ENCODE data around the gene TMEM95.
"Not testable (repeated sequence)": the region's sequence is repeated elsewhere in the genome, so short reads cannot be mapped to it uniquely, and the experiment has no call there.

TMEM95 gene

DNA sequence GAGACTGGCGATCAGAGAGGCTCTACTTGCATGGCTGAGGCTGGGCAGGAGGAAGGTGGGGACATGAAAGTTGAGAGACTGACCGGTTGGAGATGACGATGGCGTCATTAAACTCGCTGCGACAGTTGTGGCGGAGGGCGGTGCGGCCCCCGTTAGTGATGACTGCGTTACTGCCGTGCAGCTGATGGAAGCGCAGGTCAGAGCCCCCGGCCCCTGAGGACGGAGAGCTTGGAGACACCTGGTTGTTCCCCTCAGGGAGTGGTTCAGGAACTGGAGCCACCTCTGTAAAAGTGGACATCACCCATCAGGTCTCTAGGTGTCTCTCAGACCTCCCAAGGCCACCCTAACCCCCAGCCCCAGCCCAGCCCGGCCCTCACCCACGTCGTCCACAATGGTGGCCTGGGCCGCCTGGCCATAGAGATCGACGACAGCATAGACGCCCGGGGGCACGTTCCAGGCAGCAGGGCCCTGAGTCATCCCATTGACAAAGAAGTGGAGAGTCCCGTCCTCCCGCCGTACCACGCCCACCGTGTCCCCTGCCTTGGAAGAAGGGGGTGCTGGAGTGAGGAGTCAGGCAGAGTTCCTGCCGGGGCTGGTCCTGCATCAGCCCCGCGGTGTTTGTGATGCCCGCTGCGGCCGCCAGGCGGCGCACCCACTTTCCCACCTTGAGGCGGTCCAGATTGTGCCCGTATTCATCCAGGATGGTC is 31.1 kb upstream of the TMEM95 start:
- DNase-seq, result peak; percentile 13

DNA sequence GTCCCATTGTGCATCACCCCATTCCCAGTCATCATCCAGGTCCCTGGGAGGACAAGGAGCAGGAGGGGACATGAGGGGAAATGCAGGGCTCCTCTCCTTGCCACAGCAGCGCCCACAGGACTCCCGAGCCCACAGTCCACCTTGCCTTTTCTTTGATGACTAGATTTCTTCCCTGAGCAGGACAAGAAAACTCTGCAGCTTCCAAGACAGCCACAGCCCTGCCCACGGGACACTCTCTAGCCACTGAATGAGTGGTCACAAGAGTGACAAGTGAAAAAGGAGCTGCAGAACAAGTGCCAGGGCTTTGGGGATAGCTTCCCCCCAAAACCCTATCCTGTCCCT is 30.5 kb upstream of the TMEM95 start:
- no peak for DNase-seq

DNA sequence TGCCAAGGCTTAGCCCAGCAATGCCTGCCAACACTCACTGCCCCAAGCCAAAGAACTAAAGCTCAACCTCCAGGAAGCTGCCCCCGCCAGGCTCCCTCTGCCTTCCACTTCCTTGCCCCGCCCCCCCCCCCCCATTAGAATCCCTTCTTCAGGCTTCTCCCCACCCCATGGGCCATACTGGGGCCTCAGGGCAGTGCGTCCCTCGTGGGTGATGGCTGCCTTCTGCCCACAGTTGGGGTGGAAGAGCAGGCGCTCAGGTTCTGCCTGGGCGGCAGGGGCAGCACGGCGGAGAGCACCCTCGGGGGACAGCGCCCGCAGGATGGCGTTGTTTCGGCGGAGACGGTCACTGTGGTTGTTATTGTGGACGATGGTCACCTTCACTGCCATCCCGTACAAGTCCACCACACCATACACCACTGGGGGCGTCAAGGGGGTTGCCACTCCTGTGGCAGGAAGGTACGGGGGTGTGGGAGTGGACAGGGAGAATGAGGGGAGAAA is 29.9 kb upstream of the TMEM95 start:
- DNase-seq, result no peak

DNA sequence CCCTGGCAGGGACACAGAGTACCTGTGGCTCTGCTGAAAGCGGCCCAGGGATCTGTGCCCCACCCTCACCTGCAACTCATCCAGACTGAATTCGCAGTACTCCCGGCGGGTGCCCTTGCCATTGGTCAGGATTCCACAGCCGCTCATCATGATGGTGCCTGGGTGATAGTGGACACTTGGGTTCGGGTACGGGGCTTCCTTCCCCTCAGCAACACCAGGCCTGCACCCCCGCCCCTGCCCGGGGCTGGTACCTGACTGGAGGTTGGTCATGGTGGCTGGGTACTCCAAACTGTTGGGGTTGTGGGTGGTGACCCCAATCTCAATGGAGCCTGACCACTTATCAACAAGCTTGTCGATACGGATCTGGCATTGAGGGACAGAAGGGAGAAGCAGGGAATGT is 28.8 kb upstream of the TMEM95 start:
- DNase-seq, result no peak

DNA sequence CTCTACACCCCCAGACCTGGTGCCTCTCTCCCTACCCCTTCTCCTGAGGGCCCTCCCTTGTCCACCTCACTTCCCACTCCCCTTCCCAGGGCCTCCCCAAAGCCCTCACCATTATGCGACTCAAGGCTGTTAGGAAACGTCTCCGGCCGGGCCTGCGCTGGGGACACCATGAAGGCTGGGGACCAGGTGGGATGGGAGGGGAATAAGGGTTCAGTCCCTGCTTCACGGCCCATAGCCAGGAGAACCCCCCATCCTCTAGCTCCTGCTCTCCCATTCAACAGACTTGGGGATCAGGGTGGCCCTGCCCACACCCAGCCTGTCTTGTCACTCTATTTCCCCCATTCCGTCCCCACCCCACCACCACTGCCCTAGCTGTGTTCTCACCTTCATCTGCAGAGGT is 27.9 kb upstream of the TMEM95 start:
- no peak for DNase-seq

DNA sequence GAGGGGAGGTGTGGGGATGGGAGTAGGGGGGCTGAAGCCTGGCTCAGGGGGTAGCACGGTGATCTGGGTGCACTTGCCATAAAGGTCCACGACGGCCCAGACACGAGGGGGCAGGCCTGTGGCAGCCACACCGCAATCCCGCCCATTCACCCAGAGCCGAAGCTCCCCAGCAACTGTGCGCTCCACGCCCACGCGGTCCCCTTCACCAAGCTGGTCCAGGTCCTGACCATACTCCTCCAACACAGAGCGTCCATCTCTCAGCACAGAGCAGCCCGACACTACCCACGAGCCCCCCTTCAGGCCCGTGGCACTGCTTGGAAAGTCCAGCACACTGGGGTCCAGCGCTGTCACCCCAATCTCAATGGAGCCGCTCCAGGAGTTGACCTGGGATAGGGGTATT is 27.5 kb upstream of the TMEM95 start:
- DNase-seq, result no peak

DNA sequence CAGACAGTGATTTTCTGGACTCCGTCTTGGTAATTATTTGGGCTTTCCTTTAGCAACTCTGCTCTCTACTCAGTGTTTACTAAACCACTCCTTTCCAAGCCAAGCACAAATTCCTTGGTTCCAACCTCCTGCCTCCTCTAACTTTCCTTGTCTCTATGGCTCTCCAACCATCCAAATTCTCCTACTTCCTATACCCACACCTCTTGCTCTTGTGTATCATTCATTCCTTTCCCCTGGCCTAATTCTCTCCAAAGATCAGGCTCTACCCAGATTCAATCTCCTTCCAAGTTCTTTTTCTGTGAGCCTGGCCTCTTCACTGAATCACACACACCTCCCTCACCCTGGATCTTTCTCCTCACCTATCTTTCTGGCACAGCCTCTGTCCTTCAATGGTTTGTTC is 26.9 kb upstream of the TMEM95 start:
- no peak for DNase-seq

DNA sequence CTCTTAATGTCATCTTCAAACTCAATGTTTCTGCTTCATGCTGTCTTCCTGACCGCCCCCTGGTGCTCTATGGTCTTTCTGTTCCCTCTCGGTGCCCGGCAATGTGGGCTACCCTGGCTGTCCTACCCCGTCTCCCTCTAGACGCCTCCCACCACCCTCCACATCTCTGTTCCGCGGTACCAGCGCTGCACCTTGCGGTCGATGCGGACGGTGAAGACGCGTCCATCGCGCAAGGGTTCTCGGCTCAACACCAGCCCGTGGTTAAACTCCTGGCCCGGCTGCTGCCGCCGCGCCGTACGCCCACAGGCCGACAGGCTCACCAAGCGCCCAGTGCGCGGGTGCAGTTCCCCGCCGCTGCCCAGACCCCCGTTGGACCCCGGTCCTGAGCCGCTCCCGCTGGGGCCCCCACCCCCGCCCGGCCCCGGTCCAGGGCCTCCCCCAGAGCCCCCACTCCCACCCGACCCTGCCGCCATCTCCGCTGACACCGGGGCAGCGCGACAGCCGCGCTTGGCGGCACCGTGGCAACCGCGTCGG is 26.0 kb upstream of the TMEM95 start, which contains the start of gene NEURL4:
Gene NEURL4 (minus strand): TSS at position 496 of the 534 bp plus-strand sequence. CDS start 23 bp downstream, at position 473.
- no peak for DNase-seq

DNA sequence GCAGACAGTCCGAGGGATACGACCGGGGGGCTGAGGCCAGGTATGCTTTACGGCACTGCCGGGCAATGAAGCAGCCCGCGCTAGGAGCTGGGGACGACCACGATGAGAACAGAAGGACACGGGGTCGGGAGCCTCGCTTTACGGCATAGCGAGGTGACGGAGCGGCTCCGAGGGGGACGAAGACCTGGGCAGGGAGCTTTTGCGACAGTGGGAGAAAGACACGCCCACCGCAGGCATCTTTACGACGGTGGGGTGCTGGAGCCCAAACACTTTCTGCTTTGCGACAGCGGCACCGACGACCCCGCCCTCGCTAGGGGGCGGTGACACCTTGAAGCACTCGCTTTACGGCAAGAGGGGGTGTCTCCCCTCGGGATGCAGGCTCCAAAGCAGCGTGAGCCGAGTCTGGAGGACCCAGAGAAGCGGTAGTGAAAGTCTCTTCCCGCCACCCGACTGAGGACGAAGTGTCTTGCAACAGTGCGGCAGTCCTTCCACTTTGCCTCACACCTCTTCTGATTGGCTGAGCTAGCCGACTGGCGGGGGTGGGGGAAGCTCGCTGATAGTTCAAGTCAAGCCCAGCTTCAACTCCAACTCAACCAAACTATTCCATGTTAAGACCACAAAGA is 25.5 kb upstream of the TMEM95 start:
- DNase-seq, result peak; percentile 99

DNA sequence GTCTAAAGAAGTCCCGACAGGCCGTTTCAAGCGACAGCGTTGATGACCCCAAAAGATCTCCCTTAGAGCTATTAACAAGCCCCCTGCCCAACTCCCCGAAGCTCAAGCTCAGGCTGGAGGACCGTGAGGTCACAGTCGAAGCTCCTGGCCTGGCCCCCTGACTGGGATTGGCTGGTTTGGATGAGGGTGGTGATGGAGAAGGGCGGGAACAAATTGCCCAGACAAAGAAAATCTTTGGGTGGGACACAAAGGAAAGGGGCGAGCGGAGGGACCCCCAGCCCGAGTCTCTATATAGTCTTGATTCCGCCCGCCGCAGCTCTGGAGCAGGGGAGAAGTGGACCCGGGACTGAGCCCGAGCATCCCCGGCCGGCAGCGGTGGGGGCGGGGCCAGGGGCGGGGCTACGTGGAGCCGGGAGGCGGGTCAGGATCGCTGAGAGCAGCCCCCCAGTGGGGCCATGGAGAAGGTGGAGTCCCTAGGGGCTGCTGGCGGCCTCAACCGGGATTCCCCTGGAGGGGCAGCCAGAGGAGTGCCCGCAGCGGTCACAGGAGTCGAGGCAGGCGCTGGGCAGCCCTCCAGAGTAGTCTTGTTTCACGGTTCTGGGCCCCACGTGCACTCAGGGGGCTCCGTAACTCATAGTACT is 24.8 kb upstream of the TMEM95 start:
- DNase-seq, result peak; percentile 85

DNA sequence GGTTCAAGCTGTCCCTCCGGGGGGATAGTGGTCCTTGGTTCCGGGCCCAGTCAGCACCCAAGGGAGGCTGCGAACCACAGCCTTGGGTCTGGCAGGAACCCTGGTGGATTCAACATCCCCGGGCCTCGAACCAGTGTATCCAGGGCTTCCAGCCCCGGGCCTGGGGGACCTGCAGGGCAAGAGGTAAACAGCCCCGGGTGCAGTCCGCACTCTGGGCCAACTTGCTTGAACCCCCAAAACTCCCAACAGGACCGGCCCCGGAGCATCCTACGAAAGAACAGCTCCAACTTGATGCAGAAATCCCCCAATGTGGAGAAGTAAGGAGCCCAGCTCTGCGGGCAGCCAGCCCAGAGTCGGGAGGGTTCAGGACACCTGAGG is 24.3 kb upstream of the TMEM95 start:
- no peak for DNase-seq

DNA sequence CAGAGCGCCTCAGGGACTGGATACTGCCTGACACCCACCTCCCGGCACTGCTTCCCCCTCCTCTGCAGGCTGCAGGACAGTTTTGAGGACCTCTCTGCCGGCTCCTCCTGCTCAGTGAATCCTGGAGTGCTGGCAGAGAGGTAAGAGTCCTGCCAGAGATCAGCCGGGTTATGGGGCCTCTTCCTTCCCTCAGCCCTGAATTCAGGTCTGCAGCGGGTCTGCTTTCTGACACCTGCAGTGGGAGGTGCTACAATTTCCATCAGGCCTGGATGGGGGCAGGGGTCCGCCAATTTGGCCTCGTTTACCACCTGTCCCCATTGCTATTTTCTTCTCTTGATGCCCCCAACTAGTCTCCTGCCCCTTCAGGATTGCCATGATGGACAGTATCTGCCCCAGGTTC is 22.8 kb upstream of the TMEM95 start:
- no peak for DNase-seq

DNA sequence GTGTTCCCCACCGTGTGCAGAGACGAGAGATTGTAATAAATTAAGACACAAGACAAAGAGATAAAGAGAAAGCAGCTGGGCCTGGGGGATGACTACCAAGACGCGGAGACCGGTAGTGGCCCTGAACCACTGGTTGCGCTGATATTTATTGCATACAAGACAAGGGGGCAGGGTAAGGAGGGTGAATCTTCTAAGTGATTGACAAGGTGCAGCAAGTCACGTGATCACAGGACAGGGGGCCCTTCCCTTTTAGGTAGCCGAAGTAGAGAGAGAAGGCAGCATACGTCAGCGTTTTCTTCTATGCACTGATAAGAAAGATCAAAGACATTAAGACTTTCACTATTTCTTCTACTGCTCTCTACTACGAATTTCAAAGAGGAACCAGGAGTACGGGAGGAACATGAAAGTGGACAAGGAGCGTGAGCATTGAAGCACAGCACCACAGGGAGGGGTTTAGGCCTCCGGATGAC is 22.3 kb upstream of the TMEM95 start:
- not testable (repeated sequence) for DNase-seq

DNA sequence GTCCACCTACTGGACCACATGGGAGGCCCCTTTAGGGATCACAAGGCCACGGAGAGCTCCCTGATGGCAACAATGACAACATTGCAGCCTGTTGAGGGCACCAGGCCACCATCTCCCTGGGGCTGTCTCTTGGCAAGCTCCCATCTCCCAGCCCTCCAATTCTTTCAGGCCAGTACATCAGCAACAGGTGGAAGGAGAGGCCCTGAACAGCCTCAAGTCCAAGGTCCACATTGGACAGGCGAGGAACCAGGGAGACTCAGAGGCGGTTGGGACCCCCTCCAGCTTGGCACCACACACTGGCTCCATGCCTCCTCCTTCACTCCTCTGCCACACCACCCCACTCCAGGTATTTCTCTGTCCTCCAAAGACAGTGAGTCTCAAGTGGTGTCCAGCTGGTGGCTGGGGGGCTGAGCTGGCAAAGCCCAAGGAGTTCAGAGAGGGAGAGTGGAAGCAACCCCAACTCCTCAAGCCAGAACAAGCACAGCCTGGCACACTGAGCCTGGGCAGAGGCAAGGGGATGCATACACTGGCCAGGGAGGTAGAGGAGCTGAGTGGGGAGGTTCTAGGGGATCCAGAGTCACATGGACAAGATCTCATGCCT is 19.9 kb upstream of the TMEM95 start:
- DNase-seq, result no peak

DNA sequence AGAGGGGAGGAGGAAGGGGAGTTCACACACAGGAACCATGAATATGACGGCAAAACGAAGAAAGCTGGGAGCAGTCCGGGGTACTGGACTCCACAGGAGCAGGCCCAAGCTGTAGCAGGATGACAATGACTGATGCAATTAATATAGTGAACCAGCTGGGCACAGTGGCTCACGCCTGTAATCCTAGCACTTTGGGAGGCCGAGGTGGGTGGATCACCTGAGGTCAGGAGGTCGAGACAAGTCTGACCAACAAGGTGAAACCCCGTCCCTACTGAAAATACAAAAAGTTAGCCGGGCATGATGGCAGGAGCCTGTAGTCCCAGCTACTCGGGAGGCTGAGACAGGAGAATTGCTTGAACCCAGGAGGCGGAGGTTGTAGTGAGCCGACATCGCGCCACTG is 19.2 kb upstream of the TMEM95 start:
- not testable (repeated sequence) for DNase-seq

DNA sequence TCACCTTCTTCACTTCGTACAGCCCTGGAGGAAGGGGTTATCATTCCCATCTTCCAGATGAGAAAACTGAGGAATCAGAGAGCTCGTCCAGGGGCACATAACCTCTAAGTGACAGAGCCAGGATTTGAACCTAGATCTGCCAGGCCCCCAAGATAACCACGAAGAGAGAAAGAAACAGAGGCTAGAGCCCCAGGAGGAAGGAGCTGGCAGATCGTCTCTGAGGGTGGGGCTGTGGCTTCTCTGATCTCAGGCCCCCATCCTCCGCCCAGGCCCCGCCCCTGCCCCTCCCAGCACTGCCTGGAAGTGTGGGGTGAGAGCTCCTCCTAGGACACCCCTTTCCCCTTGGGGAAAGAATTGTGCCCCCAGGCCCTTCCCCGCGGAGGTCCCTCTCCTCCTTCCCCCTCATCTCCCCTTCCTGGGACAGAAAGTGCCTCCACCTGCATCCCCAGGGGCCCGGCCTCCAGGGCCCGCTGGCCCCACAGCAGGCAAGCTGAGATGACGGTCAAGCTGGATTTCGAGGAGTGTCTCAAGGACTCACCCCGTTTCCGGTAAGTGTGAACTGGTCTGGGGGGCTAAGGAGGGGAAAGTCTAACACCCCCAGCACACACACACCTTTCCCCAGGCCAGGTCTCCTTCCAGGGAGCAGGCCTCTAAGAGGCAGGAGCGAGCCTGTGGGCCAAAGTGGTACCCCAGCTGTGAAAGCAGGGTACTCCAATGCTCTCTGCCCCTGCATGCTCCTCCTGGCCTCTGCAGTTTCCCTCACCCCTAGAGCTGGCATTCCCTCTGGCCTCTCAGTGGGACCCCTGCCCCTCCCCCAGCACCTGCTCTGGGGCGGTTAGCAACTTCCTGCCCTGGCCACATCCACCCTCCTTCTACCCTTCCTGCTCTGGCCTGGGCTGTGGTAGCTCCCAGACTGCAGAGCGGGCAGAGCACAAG is 18.4 kb upstream of the TMEM95 start, which contains the start of gene ACAP1:
Gene ACAP1 (plus strand): TSS at position 290 of the 936 bp plus-strand sequence. CDS start 206 bp downstream, at position 496.
- no peak for DNase-seq

DNA sequence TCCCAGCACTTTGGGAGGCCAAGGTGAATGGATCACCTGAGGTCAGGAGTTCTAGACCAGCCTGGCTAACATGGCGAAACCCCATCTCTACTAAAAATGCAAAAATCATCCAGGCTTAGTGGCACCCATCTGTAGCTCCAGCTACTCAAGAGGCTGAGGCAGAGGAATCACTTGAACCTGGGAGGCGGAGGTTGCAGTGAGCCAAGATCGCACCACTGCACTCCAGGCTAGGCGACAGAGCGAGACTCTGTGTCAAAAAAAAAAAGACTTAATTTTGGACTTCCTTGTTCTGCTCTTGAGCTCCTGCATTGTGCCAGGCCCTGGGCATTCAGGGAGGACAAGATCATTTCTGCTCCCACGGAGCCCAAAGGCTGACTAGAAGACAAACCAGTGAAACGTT is 17.4 kb upstream of the TMEM95 start:
- DNase-seq, result not testable (repeated sequence)

DNA sequence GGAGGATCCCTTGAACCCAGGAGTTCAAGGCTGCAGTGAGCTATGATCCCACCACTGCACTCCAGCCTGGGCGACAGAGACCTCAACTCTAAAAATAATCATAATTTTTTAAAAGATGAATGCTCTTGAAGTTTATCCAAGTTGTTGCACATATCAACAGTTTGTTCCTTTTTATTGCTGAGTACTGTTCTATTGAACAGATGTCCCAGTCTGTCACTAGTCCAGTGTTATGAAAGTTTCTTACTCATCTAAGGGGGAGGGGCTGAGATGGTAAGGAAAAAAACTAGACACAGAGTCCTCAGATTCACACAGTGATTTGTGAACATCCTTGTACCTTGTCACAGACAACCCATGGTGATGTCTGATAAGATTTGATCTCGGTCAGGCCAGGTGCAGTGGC is 14.8 kb upstream of the TMEM95 start:
- DNase-seq, result no peak

DNA sequence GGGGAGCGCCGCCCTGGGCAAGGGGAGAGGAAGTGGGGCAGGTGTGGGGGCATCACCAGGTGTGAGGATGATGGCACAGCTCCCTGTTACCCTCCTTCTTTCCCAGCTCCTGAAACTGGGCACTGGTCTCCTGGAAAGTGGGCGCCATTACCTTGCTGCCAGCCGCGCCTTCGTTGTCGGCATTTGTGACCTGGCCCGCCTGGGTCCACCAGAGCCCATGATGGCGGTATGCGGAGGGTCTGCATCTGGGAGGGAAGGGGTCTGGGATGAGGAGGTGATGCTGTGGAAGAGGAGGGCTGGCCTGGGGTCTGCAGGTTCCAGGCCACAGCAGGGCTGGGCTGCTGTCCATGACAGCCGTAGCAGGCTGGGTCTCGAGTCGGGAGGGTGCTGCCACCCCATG is 13.1 kb upstream of the TMEM95 start:
- no peak for DNase-seq

DNA sequence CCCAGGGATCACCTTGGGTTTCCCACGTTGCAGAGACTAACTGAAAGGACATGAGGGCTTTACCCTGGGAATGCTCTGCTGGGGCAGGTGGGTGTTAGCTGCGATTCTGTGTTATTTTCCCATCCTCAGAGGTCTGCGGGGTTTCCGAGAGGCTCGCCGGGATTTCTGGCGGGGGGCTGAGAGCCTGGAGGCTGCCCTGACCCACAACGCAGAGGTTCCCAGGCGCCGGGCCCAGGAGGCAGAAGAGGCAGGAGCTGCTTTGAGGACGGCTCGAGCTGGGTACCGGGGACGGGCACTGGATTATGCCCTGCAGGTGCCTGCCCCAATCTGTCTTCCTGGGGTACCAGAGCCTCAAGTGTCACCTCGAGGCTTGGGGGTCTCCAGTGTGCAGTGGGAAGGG is 11.7 kb upstream of the TMEM95 start:
- DNase-seq, result no peak

DNA sequence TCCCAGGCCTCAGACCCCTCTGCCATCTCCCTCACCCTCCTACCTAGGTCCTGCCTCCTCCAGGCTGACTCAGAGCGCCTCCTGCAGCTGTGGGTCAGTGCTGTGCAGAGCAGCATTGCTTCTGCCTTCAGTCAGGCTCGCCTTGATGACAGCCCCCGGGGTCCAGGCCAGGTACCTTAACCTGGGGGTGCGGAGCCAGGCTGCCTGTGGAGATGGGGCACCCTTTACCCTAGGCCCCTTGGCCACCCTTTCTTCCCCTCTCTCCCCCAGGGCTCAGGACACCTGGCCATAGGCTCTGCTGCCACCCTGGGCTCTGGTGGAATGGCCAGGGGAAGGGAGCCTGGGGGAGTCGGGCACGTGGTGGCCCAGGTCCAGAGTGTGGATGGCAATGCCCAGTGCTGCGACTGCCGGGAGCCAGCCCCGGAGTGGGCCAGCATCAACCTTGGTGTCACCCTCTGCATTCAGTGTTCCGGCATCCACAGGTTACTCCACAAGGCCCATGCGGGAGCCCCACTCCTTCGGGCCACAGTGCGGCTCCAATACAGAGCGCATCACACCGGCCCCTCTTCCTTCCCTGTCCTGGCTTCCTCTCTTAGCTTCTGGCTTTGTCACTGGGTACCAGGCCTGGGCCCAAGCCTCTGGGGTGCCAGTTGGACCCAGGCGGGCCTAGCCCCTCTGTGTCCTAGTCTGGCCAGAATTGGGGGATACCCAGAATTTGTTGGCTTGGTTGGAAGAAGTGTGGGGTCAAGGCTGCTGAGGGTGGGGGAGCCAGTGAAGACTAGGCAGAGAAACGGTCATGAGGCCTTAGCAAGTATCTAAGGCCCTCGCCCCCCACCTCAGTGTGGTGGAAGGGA is 8.0 kb upstream of the TMEM95 start:
- DNase-seq, result no peak

Measured in NCI-H1694 treated with DMSO at 0.1 percent for 48 hours (cell line).